ENCODE results near the gene MACO1. TPM values are rescaled to one million over a fixed set of nuclear protein-coding genes. Genes with fewer than 3 reads are reported as not detected.
"Not testable (repeated sequence)": the region's sequence is repeated elsewhere in the genome, so short reads cannot be mapped to it uniquely, and the experiment has no call there.

MACO1 gene
- total RNA-seq, 4 donors from 2014 or later = 16.2 to 23.2 (median 19.5) TPM

DNA sequence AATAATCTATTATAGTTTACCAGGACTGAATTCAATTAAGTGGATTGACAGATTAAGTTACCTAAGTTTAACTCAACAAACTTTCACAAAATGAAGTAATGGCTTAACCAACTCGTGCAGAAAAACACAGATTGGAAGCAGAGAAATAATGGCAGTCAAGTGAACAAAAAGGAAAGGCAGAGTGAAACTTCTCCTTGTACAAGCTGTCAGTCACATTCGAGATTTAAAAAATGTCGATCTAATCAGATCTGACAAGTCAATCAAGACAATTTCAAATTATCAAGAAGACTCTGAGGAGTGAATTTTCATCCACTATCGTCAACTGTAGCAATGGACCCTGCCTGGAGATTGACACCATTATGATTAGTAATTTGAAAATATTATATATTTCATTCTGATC is 13.4 kb upstream of the MACO1 start:
- H3K4me3 ChIP-seq; H3K27ac ChIP-seq (replicated peaks in 1 of 4); H3K9me3 ChIP-seq; DNase-seq (ENCODE audit: extremely low spot score); H3K36me3 ChIP-seq; H3K4me1 ChIP-seq; H3K27me3 ChIP-seq; intact Hi-C loops (cut with DNase I): not testable (repeated sequence)
- WGBS = 86% methylated on average over 4 of the region's 4 CpGs

DNA sequence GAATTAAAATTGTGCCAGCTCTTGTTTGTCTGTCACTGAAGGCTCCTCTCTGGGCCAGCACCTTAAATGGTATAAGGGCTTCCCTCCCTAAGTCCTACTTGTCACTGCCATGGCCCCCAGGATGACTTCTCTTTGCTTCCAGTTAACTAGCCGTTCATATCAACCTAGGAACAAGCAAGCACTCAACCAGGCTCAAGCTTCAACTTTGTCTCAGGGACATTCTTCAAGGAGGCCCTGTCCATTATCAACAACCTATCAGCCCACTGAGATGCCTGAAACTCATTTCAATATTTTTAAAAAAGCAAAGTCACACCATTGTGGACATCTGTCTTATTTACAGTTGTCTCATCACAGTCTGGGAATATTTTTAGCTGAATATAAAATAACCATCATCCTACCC is 11.4 kb upstream of the MACO1 start:
- H3K27ac ChIP-seq (replicated peaks in 1 of 4); H3K9me3 ChIP-seq; H3K4me3 ChIP-seq; intact Hi-C loops (cut with DNase I); DNase-seq (ENCODE audit: extremely low spot score); H3K36me3 ChIP-seq; H3K27me3 ChIP-seq; H3K4me1 ChIP-seq: not testable (repeated sequence)
- WGBS = 100% methylated on average over 1 of the region's 1 CpG

DNA sequence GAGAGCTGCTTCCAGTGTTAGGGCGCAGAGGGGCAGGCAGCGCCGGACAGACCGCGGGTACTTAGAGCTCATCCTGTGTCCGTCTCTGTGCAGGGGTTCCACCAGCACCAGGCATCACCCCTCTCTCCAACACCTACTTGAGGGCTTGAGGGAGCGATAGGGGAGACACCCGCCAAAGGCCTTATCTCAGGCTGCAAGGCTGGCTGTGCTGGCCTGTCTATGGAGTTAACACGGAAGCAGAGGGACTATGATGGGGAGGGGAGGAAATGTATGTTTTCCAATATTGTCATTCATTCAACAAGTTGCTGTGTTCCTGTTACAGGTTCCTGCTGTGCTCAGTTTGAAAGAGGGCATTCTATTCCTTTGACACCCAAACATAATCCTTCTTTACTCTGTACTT is 10.0 kb upstream of the MACO1 start, which contains the start of gene RHCE:
RHCE (minus strand) TSS at position 111 of the 400 bp plus-strand sequence; CDS start at position 72, 39 bp downstream.
- H3K36me3 ChIP-seq; H3K9me3 ChIP-seq; DNase-seq (ENCODE audit: extremely low spot score); H3K4me1 ChIP-seq; H3K27ac ChIP-seq (replicated peaks in 1 of 4); H3K4me3 ChIP-seq; intact Hi-C loops (cut with DNase I); H3K27me3 ChIP-seq: not testable (repeated sequence)
- WGBS = 100% methylated on average over 1 of the region's 9 CpGs

DNA sequence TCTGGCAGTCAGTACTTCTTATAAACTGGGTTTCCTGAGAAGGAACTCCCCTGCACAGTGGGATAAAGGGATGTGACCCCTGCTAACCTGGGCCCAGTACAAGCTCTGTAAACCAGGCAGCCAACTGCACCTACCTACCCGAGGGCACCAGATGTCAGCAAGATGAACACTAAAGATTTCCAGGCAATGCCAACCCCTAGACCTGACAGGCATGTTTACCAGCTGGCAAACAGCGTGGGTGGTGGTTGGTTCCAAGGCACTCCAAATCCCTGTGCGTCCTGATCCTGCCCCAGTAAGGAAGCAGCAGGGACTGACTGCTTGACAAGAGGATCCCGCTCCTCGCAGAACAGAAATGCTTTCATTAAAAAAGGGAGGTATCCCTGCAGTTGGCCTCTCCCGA is 7.5 kb upstream of the MACO1 start:
- intact Hi-C loops (cut with DNase I) = not testable (repeated sequence)
- WGBS = 76% methylated on average over 5 of the region's 6 CpGs
- H3K27ac ChIP-seq (replicated peaks in 1 of 4) = peak overlapping the region in 3 of 4 donors; percentile 40 to 61 (median 49)

DNA sequence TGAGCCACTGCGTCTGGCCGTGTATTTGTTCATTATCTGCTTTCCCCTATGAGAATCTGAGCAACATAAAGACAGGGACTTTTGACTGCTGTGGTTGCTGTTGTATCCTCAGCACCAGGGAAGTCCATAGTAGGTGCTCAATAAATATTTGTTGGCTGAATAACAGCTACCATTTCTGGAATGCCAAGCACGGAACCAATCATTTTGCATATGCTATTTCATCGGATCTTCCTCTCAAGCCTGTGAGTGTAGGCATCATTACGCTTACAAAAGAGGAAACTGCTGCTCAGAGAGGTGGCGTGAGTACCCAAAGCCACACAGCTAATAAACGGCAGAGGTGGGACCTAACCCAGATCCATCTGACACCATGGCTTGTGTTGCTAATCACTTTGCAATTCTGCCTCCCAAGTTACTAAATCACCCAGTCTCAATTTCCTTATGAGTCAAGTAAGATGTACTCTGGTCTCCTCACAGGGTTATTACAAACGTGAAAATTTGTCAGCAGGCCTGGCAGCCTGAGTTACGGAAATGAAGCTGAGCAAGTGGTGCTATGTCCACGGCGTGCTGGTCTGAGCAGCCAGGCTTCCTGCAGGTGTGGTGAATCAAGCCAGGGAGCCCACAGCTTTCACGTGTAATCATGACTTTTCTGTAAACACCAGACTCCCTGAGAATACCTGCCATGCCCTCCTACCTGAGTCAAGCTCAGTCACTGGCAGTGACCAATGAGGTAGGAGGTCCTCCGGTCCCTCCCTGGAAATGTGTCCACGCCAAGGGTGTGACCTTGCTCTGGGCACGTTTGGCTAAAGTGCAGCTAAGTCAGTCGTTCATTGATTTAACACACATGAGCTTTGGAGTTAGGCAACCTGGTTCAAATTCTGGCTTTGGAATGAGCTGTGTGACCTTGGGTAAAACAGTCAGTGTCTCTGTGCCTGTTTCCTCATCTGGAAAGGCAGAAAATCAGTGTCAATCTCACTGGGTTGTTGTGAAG is 5.3 kb upstream of the MACO1 start:
- no peaks in the 10 kb centered on the region for H3K27me3 ChIP-seq
- H3K36me3 ChIP-seq = no peaks in the 10 kb centered on the region
- 85% methylated on average over 11 of the region's 16 CpGs for WGBS
- no peaks in the 10 kb centered on the region for H3K9me3 ChIP-seq
- no peak for DNase-seq (ENCODE audit: extremely low spot score)
- H3K4me1 ChIP-seq = peaks cover 0 to 12% (median 9%) of the 10 kb centered on the region in 4 donors
- H3K27ac ChIP-seq (replicated peaks in 1 of 4) = no peak overlapping the region
- intact Hi-C loops (cut with DNase I) = no loop called here
- no peak for TF ChIP-seq EP300 (IDR thresholded peaks at IDR 0.05)
- TF ChIP-seq, protein P1, sequence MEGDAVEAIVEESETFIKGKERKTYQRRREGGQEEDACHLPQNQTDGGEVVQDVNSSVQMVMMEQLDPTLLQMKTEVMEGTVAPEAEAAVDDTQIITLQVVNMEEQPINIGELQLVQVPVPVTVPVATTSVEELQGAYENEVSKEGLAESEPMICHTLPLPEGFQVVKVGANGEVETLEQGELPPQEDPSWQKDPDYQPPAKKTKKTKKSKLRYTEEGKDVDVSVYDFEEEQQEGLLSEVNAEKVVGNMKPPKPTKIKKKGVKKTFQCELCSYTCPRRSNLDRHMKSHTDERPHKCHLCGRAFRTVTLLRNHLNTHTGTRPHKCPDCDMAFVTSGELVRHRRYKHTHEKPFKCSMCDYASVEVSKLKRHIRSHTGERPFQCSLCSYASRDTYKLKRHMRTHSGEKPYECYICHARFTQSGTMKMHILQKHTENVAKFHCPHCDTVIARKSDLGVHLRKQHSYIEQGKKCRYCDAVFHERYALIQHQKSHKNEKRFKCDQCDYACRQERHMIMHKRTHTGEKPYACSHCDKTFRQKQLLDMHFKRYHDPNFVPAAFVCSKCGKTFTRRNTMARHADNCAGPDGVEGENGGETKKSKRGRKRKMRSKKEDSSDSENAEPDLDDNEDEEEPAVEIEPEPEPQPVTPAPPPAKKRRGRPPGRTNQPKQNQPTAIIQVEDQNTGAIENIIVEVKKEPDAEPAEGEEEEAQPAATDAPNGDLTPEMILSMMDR (IDR thresholded peaks at IDR 0.05) = no peak
- no peak for TF ChIP-seq POLR2A (IDR thresholded peaks at IDR 0.05; ENCODE audit: low read depth)
- TF ChIP-seq POLR2AphosphoS5 (IDR thresholded peaks at IDR 0.05) = no peak
- H3K4me3 ChIP-seq = no peak overlapping the region

More for the DNA sequence above, 7.5 kb upstream of the MACO1 start:
- H3K36me3 ChIP-seq; H3K4me1 ChIP-seq; DNase-seq (ENCODE audit: extremely low spot score); H3K4me3 ChIP-seq; H3K9me3 ChIP-seq; H3K27me3 ChIP-seq: not testable (repeated sequence)

DNA sequence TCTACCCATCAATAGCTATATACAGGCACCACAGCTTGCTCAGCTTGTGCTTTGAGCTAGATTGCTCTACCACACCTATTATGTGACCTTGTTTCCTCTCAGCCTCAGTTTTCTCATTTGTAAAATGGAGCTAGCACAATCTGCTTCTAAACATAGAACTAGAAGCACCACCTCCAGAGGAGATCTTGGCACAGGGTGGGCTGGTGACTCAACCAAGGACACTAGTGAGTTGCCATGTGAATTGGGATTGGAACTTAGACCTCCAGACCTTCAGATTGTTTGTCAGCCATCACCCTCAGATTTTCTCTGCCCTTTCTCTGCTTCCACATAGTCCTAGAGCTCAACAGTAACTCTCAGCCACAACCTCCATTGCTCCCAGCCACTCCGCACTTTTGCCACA is 3.0 kb upstream of the MACO1 start:
- no peaks in the 10 kb centered on the region for H3K27me3 ChIP-seq
- H3K27ac ChIP-seq (replicated peaks in 1 of 4) = no peak overlapping the region
- no peak overlapping the region for H3K4me3 ChIP-seq
- TF ChIP-seq POLR2A (IDR thresholded peaks at IDR 0.05; ENCODE audit: low read depth) (no peak), POLR2AphosphoS5 (IDR thresholded peaks at IDR 0.05) (no peak), EP300 (IDR thresholded peaks at IDR 0.05) (no peak)
- TF ChIP-seq, protein P1 (IDR thresholded peaks at IDR 0.05) = no peak
- DNase-seq (ENCODE audit: extremely low spot score) = no peak
- no peaks in the 10 kb centered on the region for H3K9me3 ChIP-seq
- H3K36me3 ChIP-seq = no peaks in the 10 kb centered on the region
- intact Hi-C loops (cut with DNase I) = no loop called here
- H3K4me1 ChIP-seq = peaks cover 10 to 24% (median 18%) of the 10 kb centered on the region in 4 donors
- WGBS = 100% methylated on average over 1 of the region's 1 CpG

Measured in esophagus muscularis mucosa (tissue), 4 donors.